HG03342 (cell line): ENCODE measurements around the gene MNT.

Source experiments
- ATAC-seq: cut with Tn5 transposase; IDR thresholded peaks from one replicate; pipeline ENCODE4 v1.9.1; 2021; ENCODE audit warnings: mild to moderate bottlenecking, moderate library complexity; ENCODE audit not compliant: unreplicated experiment

The MNT gene

GRCh38 chr17:2383628-2384167 is 17.2 kb downstream of the MNT start:
- no peak for ATAC-seq

GRCh38 chr17:2380950-2381649 is 19.8 kb downstream of the MNT start:
- no peak for ATAC-seq

- no peak for ATAC-seq
These were observed 20.5 kb downstream of the MNT start for GRCh38 chr17:2380226-2380922.

DNA sequence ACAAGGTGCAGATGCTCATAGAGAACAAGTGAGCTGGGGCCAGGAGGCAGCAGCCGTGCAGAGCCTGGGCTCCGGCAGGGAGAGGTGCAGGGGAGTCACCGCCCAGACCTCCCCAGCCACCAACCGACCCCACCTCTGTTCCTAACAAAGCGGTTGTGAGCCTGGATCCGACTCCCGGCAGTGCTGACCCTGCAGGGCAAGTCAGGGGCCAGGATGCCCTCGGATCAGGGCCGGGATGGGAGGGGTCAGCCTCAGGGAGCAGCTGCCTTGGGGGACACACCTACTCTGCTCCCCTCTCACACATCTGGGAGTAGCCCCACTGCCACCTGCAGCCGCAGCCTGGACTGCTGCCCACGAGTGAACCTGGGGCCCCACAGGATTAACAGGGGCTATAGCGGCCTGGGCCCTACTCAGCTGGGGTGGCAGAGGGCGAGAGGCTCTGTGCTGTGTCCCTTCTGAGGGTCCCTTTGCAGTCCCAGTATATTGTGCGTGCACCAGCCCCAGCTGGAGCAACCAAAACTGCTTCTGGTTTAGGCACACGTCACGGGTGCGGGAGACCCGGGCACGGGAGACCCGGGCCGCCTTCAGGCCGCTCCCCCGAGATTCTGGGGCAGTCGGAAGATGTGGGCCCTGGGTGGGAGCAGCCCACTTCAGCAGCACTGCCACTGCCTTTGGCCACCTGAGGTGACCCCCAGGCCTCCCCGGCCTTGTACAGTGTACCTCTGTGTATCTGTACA is 21.2 kb downstream of the MNT start:
- ATAC-seq, result no peak

GRCh38 chr17:2378905-2379304 is 22.0 kb downstream of the MNT start:
- no peak for ATAC-seq

- ATAC-seq, result no peak
These were observed 23.2 kb downstream of the MNT start for GRCh38 chr17:2377659-2378058.

DNA sequence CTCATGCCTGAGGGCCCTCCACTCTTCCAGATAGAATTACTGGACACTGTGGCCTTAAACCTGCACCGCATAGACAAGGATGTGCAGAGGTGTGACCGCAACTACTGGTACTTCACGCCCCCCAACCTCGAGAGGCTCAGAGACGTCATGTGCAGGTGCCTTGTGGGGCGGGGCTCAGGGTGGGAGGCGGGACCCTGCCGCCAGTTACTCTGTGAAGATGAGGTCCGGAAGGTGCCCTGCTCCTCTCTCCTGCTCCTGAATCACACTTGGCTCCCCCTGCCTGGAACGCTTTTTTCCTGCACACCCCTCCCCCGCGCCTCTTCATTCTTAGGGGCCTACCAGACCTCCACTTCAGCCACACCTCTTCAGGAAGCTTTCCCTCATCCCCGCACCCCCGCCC is 24.8 kb downstream of the MNT start:
- ATAC-seq, result no peak

DNA sequence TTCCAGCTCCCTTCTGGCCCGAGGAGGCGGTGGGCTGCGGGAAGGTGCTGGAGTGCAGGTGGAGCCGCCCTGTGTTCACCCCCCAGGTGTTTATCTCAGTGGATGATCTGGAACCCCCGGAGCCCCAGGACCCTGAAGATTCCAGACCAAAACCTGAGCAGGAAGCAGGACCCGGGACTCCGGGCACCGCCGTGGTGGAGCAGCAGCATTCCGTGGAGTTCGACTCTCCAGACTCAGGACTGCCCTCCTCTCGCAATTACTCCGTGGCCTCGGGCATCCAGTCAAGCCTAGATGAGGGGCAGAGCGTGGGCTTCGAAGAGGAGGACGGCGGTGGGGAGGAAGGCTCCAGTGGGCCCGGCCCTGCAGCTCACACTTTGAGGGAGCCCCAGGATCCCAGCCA is 25.5 kb downstream of the MNT start:
- ATAC-seq, result no peak

DNA sequence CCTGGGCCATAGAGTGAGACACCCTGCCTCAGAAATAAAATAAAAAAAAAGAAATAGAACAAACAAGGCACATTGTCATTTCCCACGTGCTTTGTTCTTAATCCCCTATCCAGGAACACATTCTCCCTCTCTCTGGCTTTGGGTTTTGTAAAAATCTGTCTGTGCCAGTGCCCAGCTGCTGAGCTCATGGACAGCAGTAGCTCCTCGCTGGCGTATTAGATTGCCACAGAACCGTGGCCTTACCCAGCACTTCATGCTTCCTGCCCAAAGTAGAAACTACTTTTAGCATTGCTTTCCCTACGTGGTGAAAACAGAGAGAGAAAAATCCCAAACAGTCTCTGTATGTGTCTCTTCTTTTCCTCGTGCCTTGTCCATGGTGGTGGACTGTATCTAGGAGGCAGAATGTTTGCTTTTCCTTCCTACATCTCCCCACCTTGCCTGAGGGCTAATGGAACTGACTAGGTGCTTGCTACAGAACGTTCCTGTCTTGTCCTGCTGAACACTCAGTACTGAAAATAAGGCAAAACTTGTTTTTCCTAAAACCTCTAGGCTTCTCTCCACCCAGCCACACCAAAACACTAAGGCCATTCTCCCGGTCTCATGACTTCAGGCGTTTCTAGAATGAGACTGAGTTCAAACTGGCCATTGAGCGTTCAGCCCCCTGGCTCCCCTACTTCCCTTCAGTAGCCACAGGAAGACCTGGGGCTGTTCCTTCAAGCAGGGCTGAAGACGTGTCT is 26.1 kb downstream of the MNT start:
- no peak for ATAC-seq

DNA sequence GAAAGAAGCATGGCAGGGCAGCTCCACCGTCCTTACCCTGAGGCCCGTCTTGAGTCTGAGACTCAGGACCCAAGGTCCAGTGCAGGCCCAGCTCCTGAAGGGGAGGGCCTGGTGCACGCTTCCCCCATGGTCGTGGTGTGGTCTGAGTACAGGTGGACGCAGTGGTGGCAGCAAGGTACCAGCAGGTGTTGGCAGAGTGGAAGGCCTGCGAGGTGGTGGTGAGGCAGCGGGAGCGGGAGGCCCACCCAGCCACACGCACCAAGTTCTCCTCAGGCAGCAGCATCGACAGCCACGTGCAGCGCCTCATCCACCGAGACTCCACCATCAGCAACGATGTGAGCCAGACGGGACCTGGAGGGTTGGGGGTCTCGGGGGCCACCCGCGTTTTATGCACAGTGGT is 27.7 kb downstream of the MNT start:
- no peak for ATAC-seq

- no peak for ATAC-seq
These were observed 28.2 kb downstream of the MNT start for GRCh38 chr17:2372681-2373080.

DNA sequence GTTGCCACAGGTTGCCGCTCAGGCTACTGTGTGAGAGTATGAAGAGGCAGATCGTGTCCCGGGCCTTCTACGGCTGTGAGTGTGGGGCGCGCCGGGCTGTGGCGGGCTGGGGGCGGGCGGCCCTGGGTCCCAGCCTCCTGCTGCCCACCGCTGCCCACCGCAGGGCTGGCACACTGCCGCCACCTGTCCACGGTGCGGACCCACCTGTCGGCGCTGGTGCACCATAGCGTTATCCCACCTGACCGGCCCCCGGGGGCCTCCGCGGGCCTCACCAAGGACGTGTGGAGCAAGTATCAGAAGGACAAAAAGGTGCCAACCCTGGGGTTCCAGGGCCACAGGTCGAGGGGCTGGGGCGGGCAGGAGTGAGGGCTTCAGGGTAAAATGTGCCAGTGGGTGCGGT is 28.7 kb downstream of the MNT start:
- ATAC-seq, result no peak

- ATAC-seq, result no peak
These were observed 29.4 kb downstream of the MNT start for GRCh38 chr17:2371183-2372130.

DNA sequence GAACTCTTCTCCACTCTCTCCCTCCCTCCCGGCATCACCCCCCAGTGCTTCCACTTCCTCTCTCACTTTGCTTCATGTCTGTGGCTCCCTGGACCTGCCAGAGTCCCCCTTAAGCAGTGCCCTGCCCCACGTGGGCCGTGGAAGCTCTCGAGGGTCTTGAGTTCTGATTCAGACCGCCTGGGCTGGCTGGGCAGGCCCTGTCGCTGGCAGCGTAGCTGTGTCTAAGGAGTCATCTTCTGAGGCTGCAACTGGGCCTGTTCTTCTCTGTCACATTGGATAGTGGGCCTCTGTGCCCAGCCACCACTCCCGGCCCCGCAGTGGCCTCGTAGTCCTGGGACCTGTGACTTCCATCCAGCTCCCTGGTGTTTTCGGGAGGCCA is 30.7 kb downstream of the MNT start:
- no peak for ATAC-seq

DNA sequence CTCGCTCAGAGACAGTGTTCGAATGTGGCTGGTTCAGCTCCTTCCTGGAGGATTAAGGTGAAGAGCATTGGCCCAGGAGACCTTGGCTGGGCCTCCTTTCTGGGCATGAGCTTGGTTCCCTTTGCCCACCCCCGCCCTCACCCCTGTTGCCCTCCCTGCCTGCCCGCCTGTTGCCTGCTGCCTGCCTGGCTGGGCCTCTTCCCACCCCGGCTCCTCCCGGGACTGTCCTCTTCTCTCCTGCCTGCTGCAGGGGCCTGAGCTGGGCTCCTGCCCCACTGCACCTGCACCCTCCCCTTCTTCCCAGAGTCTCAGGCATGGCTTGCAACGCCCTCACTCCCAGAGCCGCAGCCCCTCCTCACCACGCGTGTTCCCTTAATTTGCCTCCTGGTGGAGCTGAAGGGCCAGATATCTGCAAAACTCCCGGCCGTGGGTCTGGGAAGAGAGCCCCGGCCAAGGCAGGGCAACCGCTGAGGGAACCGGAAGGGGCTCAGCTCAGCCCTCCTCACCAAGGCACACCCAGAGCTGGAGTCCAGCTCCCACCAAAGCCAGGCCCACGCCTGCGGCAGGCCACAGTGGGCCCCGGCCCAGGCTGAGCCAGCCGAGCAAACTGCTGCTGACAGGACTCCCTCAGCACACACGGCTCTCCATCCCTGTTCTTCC is 31.2 kb downstream of the MNT start:
- ATAC-seq, result no peak

DNA sequence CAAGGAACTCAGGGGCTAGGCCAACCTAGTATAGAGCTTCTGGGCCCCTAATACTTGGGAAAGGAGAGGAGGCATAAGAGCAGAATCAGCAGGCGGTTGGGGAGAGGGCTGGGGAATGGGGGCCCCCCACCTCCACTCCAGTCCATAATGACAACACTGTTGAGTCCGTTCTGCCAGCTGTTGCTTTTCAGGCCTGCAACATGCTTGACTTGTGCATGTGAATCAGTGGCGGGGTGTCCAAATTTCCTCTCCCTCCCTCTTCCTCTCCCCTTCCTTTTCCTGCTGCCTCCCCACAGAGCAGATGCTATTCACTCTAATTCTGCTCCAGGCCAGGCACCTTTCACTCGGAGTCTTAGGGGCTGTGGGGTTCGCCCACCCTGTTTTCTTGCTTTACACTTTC is 31.8 kb downstream of the MNT start:
- no peak for ATAC-seq

- no peak for ATAC-seq
These were observed 32.5 kb downstream of the MNT start for GRCh38 chr17:2368359-2368758.

GRCh38 chr17:2366747-2367494 is 33.9 kb downstream of the MNT start:
- no peak for ATAC-seq

- no peak for ATAC-seq
These were observed 35.7 kb downstream of the MNT start for GRCh38 chr17:2365132-2365531.
